Esophagus muscularis mucosa (tissue), 4 donors: ENCODE measurements around the gene SPSB3.

ENCODE experiments used
- CTCF ChIP-seq, 3 experiments: fragments of 200-600 bp in 2 of 3; fragments of 450-650 bp in 1 of 3; sonication (generic) in 2 of 3; IDR thresholded peaks; one replicate each; pipeline ENCODE4 v1.5.1; 2017 to 2019; ENCODE audit warnings: antibody characterized with exemption in 3 of 3, mild to moderate bottlenecking in 2 of 3, moderate library complexity in 1 of 3
- EP300 ChIP-seq: sonication (generic); formaldehyde crosslinking; IDR thresholded peaks from one replicate; pipeline ENCODE4 v1.6.1; 2017; ENCODE audit warnings: antibody characterized with exemption
- POLR2A ChIP-seq: fragments of 450-650 bp; IDR thresholded peaks from one replicate; pipeline ENCODE4 v1.6.1; 2017; ENCODE audit warnings: antibody characterized with exemption, moderate library complexity, mild to moderate bottlenecking, low read depth
- POLR2AphosphoS5 ChIP-seq, 2 donors: sonication (generic); formaldehyde crosslinking; IDR thresholded peaks; one replicate each; pipeline ENCODE4 v1.6.1; 2017; ENCODE audit warnings: antibody characterized with exemption in 2 of 2

GRCh38 chr16:1778200-1779179 is 3.9 kb downstream of the SPSB3 start:
- TF ChIP-seq CTCF (IDR thresholded peaks at IDR 0.05) (no peak), EP300 (no peak), POLR2A (no peak), POLR2AphosphoS5 (IDR thresholded peaks at IDR 0.05) (no peak)
